A549 (cell line): ENCODE measurements around the gene UTS2R. TPM values are rescaled to one million over a fixed set of nuclear protein-coding genes. Genes with fewer than 3 reads are reported as not detected.
"Not testable (repeated sequence)": the region's sequence is repeated elsewhere in the genome, so short reads cannot be mapped to it uniquely, and the experiment has no call there.

ENCODE experiments used
- ATAC-seq, 2 experiments: fragments of 200-7000 bp in 1 of 2; fragments of >200 bp in 1 of 2; cut with Nextera tagmentation in 1 of 2; cut with Tn5 transposase in 1 of 2; 3 replicates each; pipeline versions ENCODE4 v1.8.0 to v1.9.1; 2018 to 2020; ENCODE audit warnings: mild to moderate bottlenecking in 1 of 2, moderate library complexity in 1 of 2
- CTCF ChIA-PET: fragments of 300-600 bp; sonication (Branson Sonifier 250); formaldehyde crosslinking; extraction: SDS; loops from one replicate; lab custom pipeline; 2021; ENCODE audit warnings: antibody characterized with exemption, inconsistent platforms; lab: Yijun Ruan, JAX
- POLR2A ChIA-PET: fragments of 350-600 bp; formaldehyde crosslinking; extraction: SDS; loops from one replicate; lab custom pipeline; 2021; ENCODE audit warnings: antibody characterized with exemption, inconsistent platforms; lab: Yijun Ruan, JAX
- DNase-seq, 2 experiments: peaks; one replicate each; pipeline versions ENCODE4 v3.0.0 to v3.0.0-alpha.2; 2011 to 2016; ENCODE audit warnings: low read depth in 1 of 2, low spot score in 1 of 2
- FAIRE-seq: peaks from 2 replicates; lab custom pipeline; 2011; peaks lifted over from hg19 to GRCh38; lab: Jason Lieb, UNC
- H3K27ac ChIP-seq, 2 experiments: fragments of >200 bp; sonication (Bioruptor Twin); formaldehyde crosslinking; 3 replicates each; pipeline ENCODE4 v1.5.1; 2016 to 2017
- H3K4me1 ChIP-seq: fragments of >200 bp; sonication (Bioruptor Twin); formaldehyde crosslinking; 3 replicates; pipeline ENCODE4 v1.6.1; 2016
- H3K4me2 ChIP-seq: fragments of >200 bp; sonication (Bioruptor Twin); formaldehyde crosslinking; 3 replicates; pipeline ENCODE4 v1.6.1; 2016
- H3K4me3 ChIP-seq: fragments of >200 bp; sonication (Bioruptor Twin); formaldehyde crosslinking; 3 replicates; pipeline ENCODE4 v1.5.1; 2016
- H3K9me3 ChIP-seq: fragments of >200 bp; sonication (Bioruptor Twin); formaldehyde crosslinking; 3 replicates; pipeline ENCODE4 v1.6.1; 2016
- CBX8 ChIP-seq: fragments of 200-600 bp; sonication (generic); IDR thresholded peaks from 2 replicates; pipeline ENCODE4 v1.6.1; 2016
- EP300 ChIP-seq, 2 experiments: fragments of >200 bp; sonication (Bioruptor Twin); formaldehyde crosslinking; IDR thresholded peaks; 2 replicates in 1 of 2; 3 replicates in 1 of 2; pipeline ENCODE4 v1.6.1; 2016 to 2017
- FOSB ChIP-seq: fragments of 250-450 bp; sonication (Bioruptor Pico); IDR thresholded peaks from 2 replicates; pipeline ENCODE4 v1.5.0; 2020; ENCODE audit warnings: mild to moderate bottlenecking, moderate library complexity
- GATA3 ChIP-seq: IDR thresholded peaks from 2 replicates; pipeline ENCODE4 v1.6.1; 2012; ENCODE audit warnings: borderline replicate concordance
- HEYL ChIP-seq: fragments of 250-450 bp; sonication (Bioruptor Pico); IDR thresholded peaks from 2 replicates; pipeline ENCODE4 v1.8.0; 2021; ENCODE audit warnings: mild to moderate bottlenecking, moderate library complexity
- HOXA7 ChIP-seq: fragments of 250-450 bp; sonication (Bioruptor Pico); IDR thresholded peaks from 2 replicates; pipeline ENCODE4 v1.5.0; 2020; ENCODE audit warnings: mild to moderate bottlenecking, moderate library complexity
- HOXB13 ChIP-seq: fragments of 250-450 bp; sonication (Bioruptor Pico); IDR thresholded peaks from 2 replicates; pipeline ENCODE4 v1.5.0; 2020; ENCODE audit warnings: low read depth, mild to moderate bottlenecking, moderate library complexity
- KDM1A ChIP-seq: fragments of 200-600 bp; sonication (generic); IDR thresholded peaks from 2 replicates; pipeline ENCODE4 v1.6.1; 2016; ENCODE audit warnings: low read depth, mild to moderate bottlenecking
- NFE2L2 ChIP-seq: fragments of 150-350 bp; conservative IDR thresholded peaks from 2 replicates; pipeline ENCODE4 v1.6.1; 2014; ENCODE audit warnings: low read length
- NPAS2 ChIP-seq: fragments of 250-450 bp; sonication (Bioruptor Pico); IDR thresholded peaks from 2 replicates; pipeline ENCODE4 v1.8.0; 2022; ENCODE audit warnings: mild to moderate bottlenecking, moderate library complexity, borderline replicate concordance
- PHF8 ChIP-seq: fragments of 200-600 bp; sonication (generic); IDR thresholded peaks from 2 replicates; pipeline ENCODE4 v1.6.1; 2016; ENCODE audit warnings: low read depth, mild to moderate bottlenecking, antibody characterized with exemption, moderate library complexity, borderline replicate concordance
- POLR2A ChIP-seq: IDR thresholded peaks from 2 replicates; pipeline ENCODE4 v1.6.1; 2012; ENCODE audit warnings: mild to moderate bottlenecking, low read length
- RARB ChIP-seq: fragments of 250-450 bp; sonication (Bioruptor Pico); IDR thresholded peaks from 2 replicates; pipeline ENCODE4 v1.8.0; 2021; ENCODE audit warnings: mild to moderate bottlenecking, moderate library complexity
- TP53 ChIP-seq: fragments of 250-450 bp; sonication (Bioruptor Pico); IDR thresholded peaks from 2 replicates; pipeline ENCODE4 v1.5.0; 2021; ENCODE audit warnings: mild to moderate bottlenecking, moderate library complexity
- ZC3H11A ChIP-seq: fragments of 450-650 bp; IDR thresholded peaks from 2 replicates; pipeline ENCODE4 v1.6.1; 2014; ENCODE audit warnings: antibody characterized with exemption, mild to moderate bottlenecking
- WGBS: methylation state at CpG from one replicate; pipeline ENCODE4 v1.1.6; 2017; ENCODE audit errors: missing lambda C conversion rate; 5-methylcytosine and 5-hydroxymethylcytosine counted together
- polyA plus RNA-seq, 4 experiments: library from polyadenylated mRNA; depleted of rRNA in 3 of 4; stranded (reverse); fragments of >200 nt; fragmentation: RNase III in 1 of 4; extraction: RNeasy Plus Mini Kit Qiagen cat#74134 plus additional on column Dnase treatment in 1 of 4; gene quantifications; 2 replicates in 3 of 4; 3 replicates in 1 of 4; pipeline ENCODE4 v1.2.3, GENCODE V29; 2011 to 2017
- TF ChIP-seq, protein P1 (sequence below): fragments of >200 bp; sonication (Bioruptor Twin); formaldehyde crosslinking; IDR thresholded peaks from 3 replicates; pipeline ENCODE4 v1.6.1; 2016
- TF ChIP-seq, protein P2 (sequence below): fragments of >200 bp; sonication (Bioruptor Twin); formaldehyde crosslinking; IDR thresholded peaks from 3 replicates; pipeline ENCODE4 v1.5.1; 2016
- TF ChIP-seq, protein P3 (sequence below): fragments of 250-450 bp; sonication (Bioruptor Pico); IDR thresholded peaks from 2 replicates; pipeline ENCODE4 v1.5.0; 2020; ENCODE audit warnings: low read depth, mild to moderate bottlenecking, moderate library complexity
- TF ChIP-seq, protein P4 (sequence below): IDR thresholded peaks from 2 replicates; pipeline ENCODE4 v1.6.1; 2012

UTS2R gene
- polyA plus RNA-seq, 2 of the 4 experiments (the other 2 are of a cell fraction), result not detected

DNA sequence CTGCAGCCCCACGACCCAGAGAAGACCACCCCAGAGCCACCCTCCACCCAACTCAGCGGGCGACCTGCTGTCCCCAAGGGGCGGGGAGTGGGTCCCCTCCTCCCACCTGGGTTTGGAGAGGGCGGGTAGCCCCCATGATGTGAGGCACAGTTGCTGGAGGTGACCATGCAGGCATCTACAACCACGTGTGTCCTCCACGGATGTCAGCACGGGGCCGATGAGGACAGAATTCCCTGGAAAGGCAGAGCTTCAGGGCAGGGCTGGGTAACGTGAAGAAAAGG lies 7.1 kb downstream of the UTS2R start:
- H3K9me3 ChIP-seq, result no peaks in the 10 kb centered on the region
- POLR2A ChIA-PET, result no interaction called here
- 29% methylated on average over 10 of the region's 10 CpGs for WGBS
- no peak overlapping the region for H3K4me2 ChIP-seq
- H3K27ac ChIP-seq, result no peak overlapping the region
- peaks cover 5% of the 10 kb centered on the region; the same call in 1 of the 3 replicates for H3K4me1 ChIP-seq
- CTCF ChIA-PET, result interaction anchor here (1.2 to 1.6 kb wide), 4 partner anchors 12 to 173 kb away, joined by 4 to 10 read pairs (median 5); no protein-coding TSS in a partner anchor
- no peak for ATAC-seq
- H3K4me3 ChIP-seq, result no peak overlapping the region
- no peak for TF ChIP-seq HOXB13 (CRISPR knock-in tag)
- TF ChIP-seq EP300 (IDR thresholded peaks at IDR 0.05), result no peak
- TF ChIP-seq PHF8, result no peak
- TF ChIP-seq NFE2L2, result no peak
- TF ChIP-seq HOXA7 (CRISPR knock-in tag), result no peak
- TF ChIP-seq KDM1A, result no peak
- TF ChIP-seq RARB (CRISPR knock-in tag), result no peak
- TF ChIP-seq TP53 (CRISPR knock-in tag), result no peak
- TF ChIP-seq, protein P1, sequence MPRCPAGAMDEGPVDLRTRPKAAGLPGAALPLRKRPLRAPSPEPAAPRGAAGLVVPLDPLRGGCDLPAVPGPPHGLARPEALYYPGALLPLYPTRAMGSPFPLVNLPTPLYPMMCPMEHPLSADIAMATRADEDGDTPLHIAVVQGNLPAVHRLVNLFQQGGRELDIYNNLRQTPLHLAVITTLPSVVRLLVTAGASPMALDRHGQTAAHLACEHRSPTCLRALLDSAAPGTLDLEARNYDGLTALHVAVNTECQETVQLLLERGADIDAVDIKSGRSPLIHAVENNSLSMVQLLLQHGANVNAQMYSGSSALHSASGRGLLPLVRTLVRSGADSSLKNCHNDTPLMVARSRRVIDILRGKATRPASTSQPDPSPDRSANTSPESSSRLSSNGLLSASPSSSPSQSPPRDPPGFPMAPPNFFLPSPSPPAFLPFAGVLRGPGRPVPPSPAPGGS, result no peak
- TF ChIP-seq, protein P2, sequence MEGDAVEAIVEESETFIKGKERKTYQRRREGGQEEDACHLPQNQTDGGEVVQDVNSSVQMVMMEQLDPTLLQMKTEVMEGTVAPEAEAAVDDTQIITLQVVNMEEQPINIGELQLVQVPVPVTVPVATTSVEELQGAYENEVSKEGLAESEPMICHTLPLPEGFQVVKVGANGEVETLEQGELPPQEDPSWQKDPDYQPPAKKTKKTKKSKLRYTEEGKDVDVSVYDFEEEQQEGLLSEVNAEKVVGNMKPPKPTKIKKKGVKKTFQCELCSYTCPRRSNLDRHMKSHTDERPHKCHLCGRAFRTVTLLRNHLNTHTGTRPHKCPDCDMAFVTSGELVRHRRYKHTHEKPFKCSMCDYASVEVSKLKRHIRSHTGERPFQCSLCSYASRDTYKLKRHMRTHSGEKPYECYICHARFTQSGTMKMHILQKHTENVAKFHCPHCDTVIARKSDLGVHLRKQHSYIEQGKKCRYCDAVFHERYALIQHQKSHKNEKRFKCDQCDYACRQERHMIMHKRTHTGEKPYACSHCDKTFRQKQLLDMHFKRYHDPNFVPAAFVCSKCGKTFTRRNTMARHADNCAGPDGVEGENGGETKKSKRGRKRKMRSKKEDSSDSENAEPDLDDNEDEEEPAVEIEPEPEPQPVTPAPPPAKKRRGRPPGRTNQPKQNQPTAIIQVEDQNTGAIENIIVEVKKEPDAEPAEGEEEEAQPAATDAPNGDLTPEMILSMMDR, result no peak
- TF ChIP-seq GATA3, result no peak
- no peak for TF ChIP-seq ZC3H11A
- TF ChIP-seq, protein P3, sequence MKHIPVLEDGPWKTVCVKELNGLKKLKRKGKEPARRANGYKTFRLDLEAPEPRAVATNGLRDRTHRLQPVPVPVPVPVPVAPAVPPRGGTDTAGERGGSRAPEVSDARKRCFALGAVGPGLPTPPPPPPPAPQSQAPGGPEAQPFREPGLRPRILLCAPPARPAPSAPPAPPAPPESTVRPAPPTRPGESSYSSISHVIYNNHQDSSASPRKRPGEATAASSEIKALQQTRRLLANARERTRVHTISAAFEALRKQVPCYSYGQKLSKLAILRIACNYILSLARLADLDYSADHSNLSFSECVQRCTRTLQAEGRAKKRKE (CRISPR knock-in tag), result no peak
- TF ChIP-seq FOSB, result no peak
- no peak for TF ChIP-seq POLR2A
- no peak for TF ChIP-seq HEYL
- no peak for TF ChIP-seq NPAS2 (CRISPR knock-in tag)
- TF ChIP-seq, all 56 proteins: peak for 0
- FAIRE-seq (no peak), DNase-seq (no peak)

DNA sequence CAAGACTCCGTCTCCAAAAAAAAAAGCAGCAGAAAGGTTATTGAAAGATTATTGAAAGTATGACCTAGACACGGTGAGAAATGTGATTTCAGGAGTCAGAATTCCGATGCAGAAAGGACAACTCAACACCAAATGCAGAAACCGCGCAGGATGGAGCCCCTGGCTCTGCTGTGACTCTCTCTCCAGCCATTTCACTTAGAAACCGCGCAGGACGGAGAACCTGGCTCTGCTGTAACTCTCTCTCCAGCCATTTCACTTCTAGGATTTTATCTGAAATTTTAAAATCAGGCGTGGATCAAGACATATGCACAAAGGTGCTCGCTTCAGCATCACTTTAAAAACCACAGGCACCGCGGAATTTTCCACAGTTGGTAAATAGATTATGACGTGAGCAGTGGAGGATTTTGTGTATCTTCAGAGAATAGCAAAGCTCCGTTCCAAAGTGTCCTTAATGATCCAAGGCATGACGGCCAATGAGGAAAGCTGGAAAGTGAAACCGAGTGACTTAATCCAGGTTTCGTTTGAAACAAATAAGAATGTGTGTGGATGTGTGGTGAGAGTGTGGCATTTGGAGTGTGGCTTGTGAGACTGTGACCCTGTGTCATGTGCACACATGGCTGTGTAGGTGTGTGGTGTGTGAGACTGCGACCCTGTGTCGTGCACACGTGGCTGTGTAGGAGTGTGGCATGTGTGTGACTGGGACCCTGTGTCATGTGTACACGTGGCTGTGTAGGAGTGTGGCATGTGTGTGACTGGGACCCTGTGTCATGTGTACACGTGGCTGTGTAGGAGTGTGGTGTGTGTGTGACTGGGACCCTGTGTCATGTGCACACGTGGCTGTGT lies 9.5 kb downstream of the UTS2R start:
- no peak for ATAC-seq

DNA sequence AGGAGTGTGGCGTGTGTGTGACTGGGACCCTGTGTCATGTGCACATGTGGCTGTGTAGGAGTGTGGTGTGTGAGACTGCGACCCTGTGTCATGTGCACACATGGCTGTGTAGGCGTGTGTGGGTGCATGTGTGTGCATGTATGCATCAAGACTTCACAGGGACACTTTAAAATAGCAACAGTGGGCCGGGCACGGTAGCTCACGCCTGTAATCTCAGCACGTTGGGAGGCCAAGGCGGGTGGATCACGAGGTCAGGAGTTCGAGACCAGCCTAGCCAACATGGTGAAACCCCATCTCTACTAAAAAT lies 10.1 kb downstream of the UTS2R start:
- DNase-seq, ATAC-seq, H3K9me3 ChIP-seq, H3K4me3 ChIP-seq, H3K27ac ChIP-seq, POLR2A ChIA-PET, FAIRE-seq: not testable (repeated sequence)
- H3K4me1 ChIP-seq, result peaks cover 29% of the 10 kb centered on the region
- H3K4me2 ChIP-seq, result peak overlapping the region; percentile 63; the same call in 1 of the 3 replicates
- WGBS, result 72% methylated on average over 10 of the region's 10 CpGs
- CTCF ChIA-PET, result interaction anchor here (0.8 to 1.9 kb wide), 4 partner anchors 11 to 145 kb away, joined by 3 to 6 read pairs (median 3); no protein-coding TSS in a partner anchor

More for the DNA sequence above, 9.5 kb downstream of the UTS2R start:
- FAIRE-seq (peak; percentile 77), DNase-seq (no peak)
- no peaks in the 10 kb centered on the region for H3K9me3 ChIP-seq
- TF ChIP-seq, protein P4, sequence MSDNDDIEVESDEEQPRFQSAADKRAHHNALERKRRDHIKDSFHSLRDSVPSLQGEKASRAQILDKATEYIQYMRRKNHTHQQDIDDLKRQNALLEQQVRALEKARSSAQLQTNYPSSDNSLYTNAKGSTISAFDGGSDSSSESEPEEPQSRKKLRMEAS, result 0 out of 2 replicates have a peak, but pooled peaks have one; percentile 21
- TF ChIP-seq CBX8, result no peak
- TF ChIP-seq, all 56 proteins: peak for 1
- no peak overlapping the region for H3K4me3 ChIP-seq
- H3K4me1 ChIP-seq, result peaks cover 24% of the 10 kb centered on the region
- CTCF ChIA-PET, result interaction anchor here (1.1 to 1.9 kb wide), 4 partner anchors 8 to 30 kb away, joined by 3 to 6 read pairs (median 6); no protein-coding TSS in a partner anchor
- peak overlapping the region; percentile 63 for H3K4me2 ChIP-seq
- 40% methylated on average over 23 of the region's 23 CpGs for WGBS
- peak overlapping the region in 1 of 2 experiments; percentile 3; a peak in 1 of 6 replicates for H3K27ac ChIP-seq
- POLR2A ChIA-PET, result no interaction called here

DNA sequence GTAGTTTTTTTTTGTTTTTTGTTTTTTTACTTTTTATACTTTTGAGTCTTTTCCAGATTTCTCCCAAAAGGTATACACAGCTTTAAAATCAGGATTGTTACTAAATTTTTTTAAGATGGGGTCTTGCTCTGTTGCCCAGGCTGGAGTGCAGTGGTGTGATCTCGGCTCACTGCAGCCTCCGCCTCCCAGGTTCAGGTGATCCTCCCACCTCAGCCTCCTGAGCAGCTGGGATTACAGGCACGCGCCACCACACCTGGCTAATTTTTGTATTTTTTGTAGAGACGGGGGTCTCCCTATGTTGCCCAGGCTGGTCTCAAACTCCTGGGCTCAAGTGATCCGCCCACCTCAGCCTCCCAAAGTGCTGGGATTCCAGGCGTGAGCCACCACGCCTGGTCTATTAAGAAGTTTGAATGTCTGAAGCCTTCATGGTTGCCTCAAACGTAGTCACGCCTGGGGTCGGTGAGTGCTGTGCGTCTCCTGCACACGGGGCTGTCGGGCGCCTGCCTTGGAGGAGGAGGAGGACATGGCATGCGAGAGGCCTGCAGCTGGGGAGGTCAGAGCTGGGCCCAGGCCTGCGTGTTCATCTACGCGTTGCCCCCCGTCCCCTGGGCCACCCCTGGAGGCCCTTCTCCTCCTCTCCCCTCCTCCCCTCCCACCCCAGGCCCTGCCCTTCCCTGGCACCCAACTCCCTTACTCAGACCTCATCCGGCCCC lies 10.8 kb downstream of the UTS2R start:
- H3K4me2 ChIP-seq, H3K4me3 ChIP-seq, H3K27ac ChIP-seq, FAIRE-seq, H3K9me3 ChIP-seq, ATAC-seq, POLR2A ChIA-PET, DNase-seq: not testable (repeated sequence)
- peaks cover 29% of the 10 kb centered on the region for H3K4me1 ChIP-seq
- 84% methylated on average over 19 of the region's 21 CpGs for WGBS
- CTCF ChIA-PET, result interaction anchor here (0.8 to 3.3 kb wide), 5 partner anchors 10 to 146 kb away, joined by 3 to 8 read pairs (median 3); no protein-coding TSS in a partner anchor
